ENCODE data around the gene ATP8B3. TPM values are rescaled to one million over a fixed set of nuclear protein-coding genes. Genes with fewer than 3 reads are reported as not detected.

ATP8B3 gene
- total RNA-seq, 1 donor from 2014 or later = 5.2 TPM

DNA sequence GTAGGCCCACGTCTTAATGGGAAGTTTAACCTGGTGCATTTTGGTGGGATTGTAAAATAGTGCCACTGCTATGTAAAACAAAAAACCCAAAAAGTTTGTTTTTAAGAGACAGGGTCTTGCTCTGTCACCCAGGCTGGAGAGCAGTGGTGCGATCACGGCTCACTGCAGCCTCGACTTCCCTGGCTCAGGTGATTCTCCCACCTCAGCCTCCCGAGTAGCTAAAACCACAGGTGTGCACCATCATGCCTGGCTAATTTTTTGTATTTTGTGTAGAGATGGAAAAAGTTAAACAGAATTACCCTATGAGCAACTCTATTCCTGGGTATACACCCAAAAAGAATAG, 37.0 kb upstream of the ATP8B3 start:
- H3K27ac Mint-ChIP-seq (ENCODE audit: unreplicated experiment) = peak overlapping the region; percentile 52
- H3K36me3 Mint-ChIP-seq (ENCODE audit: unreplicated experiment) = peaks cover 3% of the 10 kb centered on the region
- H3K27me3 Mint-ChIP-seq (ENCODE audit: unreplicated experiment) = no peaks in the 10 kb centered on the region
- H3K4me1 Mint-ChIP-seq (ENCODE audit: unreplicated experiment) = peaks cover 36% of the 10 kb centered on the region
- H3K4me3 Mint-ChIP-seq (ENCODE audit: unreplicated experiment) = peak overlapping the region; percentile 22
- H3K9me3 Mint-ChIP-seq (ENCODE audit: unreplicated experiment) = no peaks in the 10 kb centered on the region
- no peak for DNase-seq (ENCODE audit: extremely low spot score, unreplicated experiment)
- TF ChIP-seq, protein P1, sequence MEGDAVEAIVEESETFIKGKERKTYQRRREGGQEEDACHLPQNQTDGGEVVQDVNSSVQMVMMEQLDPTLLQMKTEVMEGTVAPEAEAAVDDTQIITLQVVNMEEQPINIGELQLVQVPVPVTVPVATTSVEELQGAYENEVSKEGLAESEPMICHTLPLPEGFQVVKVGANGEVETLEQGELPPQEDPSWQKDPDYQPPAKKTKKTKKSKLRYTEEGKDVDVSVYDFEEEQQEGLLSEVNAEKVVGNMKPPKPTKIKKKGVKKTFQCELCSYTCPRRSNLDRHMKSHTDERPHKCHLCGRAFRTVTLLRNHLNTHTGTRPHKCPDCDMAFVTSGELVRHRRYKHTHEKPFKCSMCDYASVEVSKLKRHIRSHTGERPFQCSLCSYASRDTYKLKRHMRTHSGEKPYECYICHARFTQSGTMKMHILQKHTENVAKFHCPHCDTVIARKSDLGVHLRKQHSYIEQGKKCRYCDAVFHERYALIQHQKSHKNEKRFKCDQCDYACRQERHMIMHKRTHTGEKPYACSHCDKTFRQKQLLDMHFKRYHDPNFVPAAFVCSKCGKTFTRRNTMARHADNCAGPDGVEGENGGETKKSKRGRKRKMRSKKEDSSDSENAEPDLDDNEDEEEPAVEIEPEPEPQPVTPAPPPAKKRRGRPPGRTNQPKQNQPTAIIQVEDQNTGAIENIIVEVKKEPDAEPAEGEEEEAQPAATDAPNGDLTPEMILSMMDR (IDR thresholded peaks at IDR 0.05) = no peak

DNA sequence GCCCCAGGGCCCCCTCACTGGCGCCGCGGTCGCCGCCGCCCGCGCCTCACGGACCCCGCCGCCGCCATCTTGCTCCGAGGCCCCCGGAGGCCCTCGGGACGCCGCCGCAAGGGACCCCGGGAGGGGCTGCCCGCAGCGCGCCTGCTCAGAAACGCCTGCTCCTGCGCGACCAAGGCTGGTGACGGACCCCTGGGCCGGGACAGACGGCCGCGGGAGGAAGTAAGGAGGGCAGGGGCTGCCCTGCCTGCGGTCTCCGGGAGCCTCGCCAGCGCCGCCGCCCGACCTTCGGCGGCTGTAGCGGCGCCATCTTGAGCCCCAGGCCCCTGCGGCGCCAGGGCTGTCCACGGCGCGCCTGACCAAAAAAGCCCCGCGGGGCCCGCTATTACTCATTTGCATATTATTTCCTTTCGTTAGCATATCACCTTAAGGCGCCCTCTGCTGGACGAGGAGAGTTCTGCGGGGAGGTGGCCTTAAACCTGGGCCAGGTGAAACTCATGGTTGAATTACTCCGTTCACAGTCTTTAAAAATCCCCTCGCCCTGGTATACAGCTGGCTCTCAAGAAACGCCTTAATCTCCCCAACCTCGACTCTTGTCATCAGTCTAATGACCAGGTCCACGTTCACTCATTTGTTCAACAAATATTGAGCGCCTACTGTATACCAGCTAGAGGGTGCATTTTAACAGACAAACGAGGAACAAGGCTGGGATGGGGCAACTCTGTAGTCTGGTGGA, 36.5 kb upstream of the ATP8B3 start, which contains the start of gene REXO1:
Gene REXO1, minus strand, starts transcription at position 85 of the 733 bp plus-strand sequence. CDS start 125 bp downstream, outside the sequence.
- Mint-ChIP-seq H3K4me3 (ENCODE audit: unreplicated experiment) (peak within 1 kb of the TSS; percentile 85), H3K27me3 (ENCODE audit: unreplicated experiment) (no peaks in the 10 kb centered on the region), H3K9me3 (ENCODE audit: unreplicated experiment) (no peaks in the 10 kb centered on the region), H3K4me1 (ENCODE audit: unreplicated experiment) (peaks cover 34% of the 10 kb centered on the region), H3K36me3 (ENCODE audit: unreplicated experiment) (peaks cover 3% of the 10 kb centered on the region), H3K27ac (ENCODE audit: unreplicated experiment) (peak within 1 kb of the TSS; percentile 92)
- peak; percentile 98 for DNase-seq (ENCODE audit: extremely low spot score, unreplicated experiment)
- TF ChIP-seq, protein P1 (IDR thresholded peaks at IDR 0.05) = peak; percentile 95

DNA sequence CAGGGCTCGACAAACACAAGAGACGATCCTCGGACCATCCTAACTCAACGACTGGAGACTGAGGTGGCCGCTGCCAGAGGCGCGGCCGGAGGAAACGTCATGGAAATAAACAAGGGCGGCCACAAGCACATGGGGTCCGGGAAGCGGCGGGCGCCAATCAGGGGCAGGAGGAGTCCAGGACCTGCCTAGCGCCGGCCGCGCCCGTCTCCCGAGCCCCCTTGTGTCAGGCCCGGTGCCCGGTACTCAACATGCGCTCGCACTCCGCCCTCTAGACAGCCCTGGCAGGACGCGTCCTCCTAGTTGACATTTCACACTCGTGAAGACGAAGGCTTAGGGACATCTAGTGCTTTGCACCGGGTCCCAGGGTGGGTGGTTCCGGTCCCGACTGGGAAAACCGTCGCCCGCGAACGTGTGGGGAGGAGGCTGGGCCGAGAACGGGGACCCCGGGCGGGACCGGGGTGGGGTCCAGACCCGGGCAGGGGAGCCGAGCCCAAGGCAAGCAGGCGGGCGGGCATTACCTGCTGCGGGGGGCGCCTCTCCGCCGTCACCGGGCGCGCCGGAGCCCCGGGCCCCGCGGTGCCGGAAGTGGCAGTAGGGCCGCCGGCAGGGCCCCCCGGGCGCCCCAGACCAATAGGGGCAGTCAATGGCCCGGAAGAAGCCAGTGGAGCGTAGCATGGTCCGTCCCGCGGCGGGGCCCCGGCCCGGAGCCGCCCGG, 35.8 kb upstream of the ATP8B3 start:
- no peaks in the 10 kb centered on the region for H3K27me3 Mint-ChIP-seq (ENCODE audit: unreplicated experiment)
- peaks cover 28% of the 10 kb centered on the region for H3K4me1 Mint-ChIP-seq (ENCODE audit: unreplicated experiment)
- H3K9me3 Mint-ChIP-seq (ENCODE audit: unreplicated experiment) = no peaks in the 10 kb centered on the region
- peak overlapping the region; percentile 85 for H3K4me3 Mint-ChIP-seq (ENCODE audit: unreplicated experiment)
- H3K27ac Mint-ChIP-seq (ENCODE audit: unreplicated experiment) = peak overlapping the region; percentile 92
- peaks cover 3% of the 10 kb centered on the region for H3K36me3 Mint-ChIP-seq (ENCODE audit: unreplicated experiment)
- TF ChIP-seq, protein P1 (IDR thresholded peaks at IDR 0.05) = no peak
- no peak for DNase-seq (ENCODE audit: extremely low spot score, unreplicated experiment)

DNA sequence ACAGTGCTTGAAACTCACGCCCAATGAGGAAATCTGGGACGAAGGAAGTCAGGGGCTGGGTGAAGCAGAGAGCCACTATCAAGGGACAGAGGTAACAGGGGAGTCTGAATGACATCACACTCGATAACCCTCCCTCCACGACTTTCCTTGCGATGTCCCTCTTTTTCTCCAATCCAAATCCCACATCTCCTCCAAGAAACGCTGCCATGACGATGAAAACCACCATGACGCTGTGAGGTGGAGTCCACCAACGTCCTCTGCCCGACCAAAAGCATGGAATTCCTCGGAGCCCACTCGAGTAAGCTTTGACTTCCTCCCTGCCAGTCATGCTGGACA, 35.2 kb upstream of the ATP8B3 start:
- TF ChIP-seq, protein P1 (IDR thresholded peaks at IDR 0.05) = no peak
- no peaks in the 10 kb centered on the region for H3K27me3 Mint-ChIP-seq (ENCODE audit: unreplicated experiment)
- no peak for DNase-seq (ENCODE audit: extremely low spot score, unreplicated experiment)
- no peaks in the 10 kb centered on the region for H3K9me3 Mint-ChIP-seq (ENCODE audit: unreplicated experiment)
- peak overlapping the region; percentile 85 for H3K4me3 Mint-ChIP-seq (ENCODE audit: unreplicated experiment)
- peaks cover 3% of the 10 kb centered on the region for H3K36me3 Mint-ChIP-seq (ENCODE audit: unreplicated experiment)
- peak overlapping the region; percentile 92 for H3K27ac Mint-ChIP-seq (ENCODE audit: unreplicated experiment)
- peaks cover 33% of the 10 kb centered on the region for H3K4me1 Mint-ChIP-seq (ENCODE audit: unreplicated experiment)

DNA sequence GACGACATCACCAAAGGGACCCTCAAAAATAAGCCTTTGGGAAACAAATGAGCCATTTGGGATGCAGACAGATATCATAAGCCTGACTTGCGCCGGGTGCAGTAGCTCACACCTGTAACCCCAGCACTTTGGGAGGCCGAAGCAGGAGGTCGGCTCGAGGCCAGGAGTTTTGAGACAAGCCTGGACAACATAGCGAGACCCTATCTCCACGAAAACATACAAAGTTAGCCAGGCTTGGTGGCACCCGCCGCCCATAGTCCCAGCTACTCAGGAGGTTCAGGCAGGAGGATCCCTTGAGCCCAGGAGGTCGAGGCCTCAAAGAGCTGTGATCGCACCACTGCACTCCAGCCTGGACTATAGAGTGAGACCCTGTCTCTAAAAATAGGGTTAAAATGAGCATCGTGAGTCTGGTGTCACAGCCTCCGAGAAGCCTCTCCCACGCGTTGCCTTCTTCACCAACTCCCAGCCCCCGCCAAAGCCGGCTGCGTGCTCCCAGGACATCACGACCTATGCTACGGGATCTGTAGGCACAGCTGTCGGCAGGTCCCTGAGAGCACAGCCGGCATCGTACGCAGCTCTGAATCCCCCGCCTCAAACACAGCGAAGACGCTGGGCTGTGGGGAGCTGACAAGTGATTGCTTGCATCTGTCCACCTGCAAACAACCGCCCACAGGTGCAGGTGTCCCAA, 34.6 kb upstream of the ATP8B3 start:
- Mint-ChIP-seq H3K36me3 (ENCODE audit: unreplicated experiment) (peaks cover 3% of the 10 kb centered on the region), H3K9me3 (ENCODE audit: unreplicated experiment) (no peaks in the 10 kb centered on the region), H3K27me3 (ENCODE audit: unreplicated experiment) (no peaks in the 10 kb centered on the region), H3K27ac (ENCODE audit: unreplicated experiment) (peak overlapping the region; percentile 92), H3K4me1 (ENCODE audit: unreplicated experiment) (peaks cover 40% of the 10 kb centered on the region), H3K4me3 (ENCODE audit: unreplicated experiment) (peak overlapping the region; percentile 85)
- TF ChIP-seq, protein P1 (IDR thresholded peaks at IDR 0.05) = no peak
- DNase-seq (ENCODE audit: extremely low spot score, unreplicated experiment) = no peak

Measured in osteocyte (in vitro differentiated cells).